Mucosa of gallbladder (tissue), 1 donor: ENCODE results near the gene CACNG4. TPM values are rescaled to one million over a fixed set of nuclear protein-coding genes. Genes with fewer than 3 reads are reported as not detected.

Experiments used
- DNase-seq: peaks from one replicate; pipeline ENCODE4 v3.0.0-alpha.2; 2020; ENCODE audit warnings: low spot score
- total RNA-seq: library from RNA; stranded (reverse); gene quantifications from one replicate; pipeline ENCODE4 v1.2.1, GENCODE V29; 2021
- donor health status: DM: no; HTN: no; CAD: no.

CACNG4 gene
- total RNA-seq, 1 donor from 2014 or later, result not detected

DNA sequence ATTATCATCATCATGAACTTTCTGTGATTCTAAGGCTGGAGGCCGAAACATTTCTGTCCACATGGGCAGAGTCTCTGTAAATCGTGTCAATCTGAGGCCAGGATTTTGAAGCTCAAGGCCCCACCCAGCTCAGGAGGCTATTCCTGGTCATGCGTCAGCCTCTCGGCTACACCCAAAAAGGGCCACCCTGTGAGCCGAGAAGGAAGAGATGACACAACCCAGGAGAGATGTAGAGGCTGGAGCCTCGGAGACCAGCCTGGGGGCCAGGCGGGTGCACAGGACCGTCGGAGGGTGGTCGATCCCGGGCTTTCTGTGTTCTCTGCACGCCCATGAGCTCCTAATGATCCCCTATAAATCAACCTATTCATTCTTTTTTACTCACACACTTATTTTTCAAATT lies 78.8 kb downstream of the CACNG4 start:
- DNase-seq, result no peak

DNA sequence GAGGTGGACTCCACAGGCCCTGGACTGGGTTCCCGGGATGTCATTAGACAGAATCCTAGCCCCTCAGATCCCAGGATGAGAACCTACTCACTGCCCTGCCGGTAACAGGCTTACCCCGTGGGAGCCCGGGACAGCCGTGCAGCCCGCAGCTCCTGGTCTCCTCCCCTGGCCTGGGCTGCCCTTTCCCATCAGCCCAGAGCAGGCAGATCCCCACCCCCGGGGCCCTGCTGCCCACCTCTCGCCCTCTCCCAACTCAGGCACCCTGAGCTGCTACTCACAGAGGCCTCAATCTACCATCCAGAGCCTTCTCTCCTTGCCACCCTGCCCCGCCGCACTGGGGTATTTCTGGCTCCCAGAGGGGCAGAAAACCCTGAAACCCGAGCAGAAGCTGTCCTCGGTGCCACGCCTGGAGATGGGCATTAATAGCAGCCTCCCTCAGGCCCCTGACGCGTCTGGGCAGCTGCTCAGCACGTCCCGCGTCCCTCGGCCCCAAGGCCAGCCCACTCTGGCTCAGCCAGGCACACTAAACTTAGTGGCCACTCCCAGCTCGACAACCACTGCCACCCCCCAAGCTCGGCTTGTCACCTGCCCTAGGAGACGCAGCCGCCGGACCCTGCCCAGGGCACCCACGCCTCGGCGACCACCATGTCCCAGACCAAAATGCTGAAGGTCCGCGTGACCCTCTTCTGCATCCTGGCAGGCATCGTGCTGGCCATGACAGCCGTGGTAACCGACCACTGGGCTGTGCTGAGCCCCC lies 79.7 kb downstream of the CACNG4 start, which contains the start of gene CACNG1:
Gene CACNG1 (plus strand): TSS at position 539 of the 757 bp plus-strand sequence. CDS start 107 bp downstream, at position 646.
- DNase-seq, result no peak

DNA sequence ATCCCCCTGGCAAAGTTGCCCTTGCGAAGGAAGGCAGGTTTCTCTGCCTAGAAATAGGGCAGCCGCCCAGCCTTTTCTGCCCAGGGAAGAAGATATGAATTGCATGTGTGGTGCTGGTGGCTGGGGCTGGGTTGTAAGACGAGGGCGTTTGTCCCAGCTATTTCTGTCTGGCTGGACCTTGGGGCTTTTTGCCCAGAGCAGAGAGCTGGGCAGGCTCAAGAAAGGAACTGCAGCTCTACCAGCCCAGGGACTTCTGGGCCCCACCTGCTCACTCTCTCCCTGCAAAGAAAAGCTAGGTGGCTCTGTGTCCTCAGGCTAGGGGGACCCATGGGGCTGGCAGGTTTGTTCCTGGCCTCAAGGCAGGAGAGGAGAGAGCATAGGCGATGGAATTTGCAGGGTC lies 80.4 kb downstream of the CACNG4 start:
- DNase-seq, result no peak

DNA sequence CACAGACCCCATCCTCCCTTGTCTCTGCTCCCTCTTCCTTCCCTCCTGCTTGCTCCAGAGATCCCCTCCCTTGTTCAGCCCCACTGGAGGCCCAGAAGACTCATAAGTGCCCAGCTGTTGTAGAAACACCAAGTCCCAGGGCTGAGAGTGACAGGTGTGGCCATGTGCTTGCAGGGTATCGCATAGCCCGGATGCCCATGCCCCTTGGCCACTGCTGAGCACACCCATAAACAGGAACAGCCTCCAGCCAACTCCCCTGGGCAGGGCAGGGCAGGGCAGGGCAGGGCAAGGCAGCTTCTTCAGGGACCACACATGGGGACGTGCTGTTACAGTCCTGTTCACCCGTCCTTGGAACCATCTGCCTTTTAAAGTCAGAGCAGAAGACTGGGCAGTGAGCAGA lies 81.9 kb downstream of the CACNG4 start:
- DNase-seq, result no peak

DNA sequence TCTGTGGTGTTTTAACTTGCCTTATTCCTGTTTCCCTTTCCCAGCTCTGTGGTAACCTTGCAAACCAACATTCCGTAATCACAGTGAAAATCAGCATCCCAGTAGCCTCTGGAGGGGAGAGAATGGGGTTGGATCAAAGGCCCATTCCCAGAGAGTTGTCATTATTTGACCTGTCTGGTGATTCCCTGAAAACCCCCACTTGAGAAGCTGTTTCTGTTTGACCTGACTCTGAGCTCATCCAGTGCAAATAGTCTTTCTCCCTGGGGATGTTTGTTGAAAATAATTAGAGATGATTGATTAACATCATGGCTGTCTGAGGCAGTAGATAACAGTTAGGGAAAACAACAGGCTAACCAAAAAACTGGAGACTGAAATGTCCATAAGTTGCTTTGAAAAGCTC lies 82.9 kb downstream of the CACNG4 start:
- no peak for DNase-seq

DNA sequence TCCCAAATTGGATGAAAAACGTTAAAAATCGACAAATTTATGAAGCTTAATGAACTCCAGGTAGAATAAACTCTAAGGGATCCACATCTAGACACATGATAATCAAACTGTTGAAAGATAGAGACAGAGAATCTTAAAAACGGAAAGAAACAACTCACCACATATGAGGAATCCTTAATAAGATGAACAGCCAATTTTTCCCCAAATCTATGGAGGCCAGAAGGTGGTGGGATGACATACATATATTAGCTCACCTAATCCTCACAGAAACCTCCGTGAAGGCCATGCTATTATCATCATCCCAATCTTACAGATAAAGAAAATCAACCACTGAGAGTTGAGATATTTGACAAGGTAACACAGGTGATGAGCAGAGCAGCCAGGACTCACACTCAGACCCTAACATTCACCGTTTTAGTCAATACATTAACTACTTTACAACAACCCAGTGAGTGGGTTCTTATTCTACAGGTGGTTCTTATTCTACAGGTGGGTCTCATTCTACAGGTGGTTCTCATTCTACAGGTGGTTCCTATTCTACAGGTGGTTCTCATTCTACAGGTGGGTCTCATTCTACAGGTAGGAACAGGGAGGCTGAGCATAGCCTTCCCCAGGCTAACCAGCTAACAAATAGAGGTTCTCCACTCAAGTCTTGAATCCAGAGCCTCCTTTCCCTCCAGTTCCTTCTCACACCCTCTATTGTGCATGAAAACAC lies 84.7 kb downstream of the CACNG4 start:
- DNase-seq, result no peak

DNA sequence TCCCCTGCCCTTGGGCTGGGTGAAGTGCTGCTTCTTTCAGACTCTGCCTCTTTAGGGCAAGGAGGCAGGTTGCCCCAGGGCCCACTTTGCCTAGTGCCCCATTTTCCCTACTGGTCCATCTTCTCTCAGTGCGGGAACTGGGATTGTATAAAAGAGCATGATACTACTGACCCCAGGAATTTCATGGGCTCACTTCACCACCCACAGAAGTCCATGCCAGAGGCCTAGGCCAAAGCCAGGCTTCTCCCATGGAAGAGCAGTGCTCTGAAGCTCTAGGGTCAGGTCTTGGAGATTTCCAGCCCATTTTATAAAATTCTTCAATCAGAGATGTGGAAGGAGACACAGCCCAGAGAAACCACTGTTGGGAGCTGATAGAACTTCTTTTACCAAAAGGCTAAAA lies 85.6 kb downstream of the CACNG4 start:
- no peak for DNase-seq

DNA sequence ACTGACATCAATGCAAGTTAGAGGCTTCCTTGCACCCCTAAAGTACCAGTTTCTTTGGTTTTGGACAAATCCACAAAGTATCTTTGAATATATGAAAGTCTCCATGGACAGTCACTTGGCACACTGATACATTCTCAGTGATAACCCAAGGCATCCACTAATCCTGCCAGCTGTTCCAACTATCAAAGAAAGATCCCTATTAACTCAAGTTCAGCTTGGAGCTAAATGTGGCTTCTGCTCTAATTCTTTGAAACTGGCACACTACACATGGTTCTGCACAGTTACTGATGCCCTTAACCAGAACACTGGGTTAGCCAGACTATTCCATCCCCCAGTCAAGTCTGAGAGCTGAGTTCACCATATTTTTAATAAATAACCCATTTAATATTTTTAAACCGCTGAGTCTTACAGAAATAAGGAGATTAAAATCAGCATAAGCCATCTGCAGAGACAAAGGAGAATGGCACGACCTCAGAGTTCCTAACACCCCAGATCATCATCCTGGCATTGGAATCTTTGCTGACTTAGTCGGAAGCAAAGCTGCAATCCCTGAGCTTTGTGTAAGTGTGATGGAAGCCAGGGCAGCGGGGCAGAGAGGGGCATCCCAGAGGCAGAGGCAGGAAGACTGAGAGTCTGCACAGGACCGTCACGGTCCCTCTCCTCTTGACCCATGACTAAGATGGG lies 86.1 kb downstream of the CACNG4 start:
- no peak for DNase-seq

DNA sequence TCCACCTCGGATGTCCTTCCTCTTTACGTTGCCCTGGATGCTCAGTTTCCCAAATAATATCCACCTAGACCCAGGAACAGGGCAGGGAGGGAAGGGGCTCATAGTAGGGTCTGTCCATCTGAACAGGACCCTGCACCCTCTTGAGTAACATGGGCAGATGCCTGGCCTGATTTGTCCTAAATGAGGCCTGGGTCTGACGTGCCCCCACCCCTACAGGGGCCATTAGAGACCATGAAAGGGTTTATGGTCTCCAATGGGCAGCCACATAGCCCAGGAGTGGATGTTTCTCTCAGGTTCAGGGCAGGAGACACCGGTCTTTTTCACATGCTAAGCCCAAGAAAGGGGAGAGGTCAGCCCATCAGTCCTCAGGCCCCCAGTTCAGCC lies 86.6 kb downstream of the CACNG4 start:
- DNase-seq, result no peak

DNA sequence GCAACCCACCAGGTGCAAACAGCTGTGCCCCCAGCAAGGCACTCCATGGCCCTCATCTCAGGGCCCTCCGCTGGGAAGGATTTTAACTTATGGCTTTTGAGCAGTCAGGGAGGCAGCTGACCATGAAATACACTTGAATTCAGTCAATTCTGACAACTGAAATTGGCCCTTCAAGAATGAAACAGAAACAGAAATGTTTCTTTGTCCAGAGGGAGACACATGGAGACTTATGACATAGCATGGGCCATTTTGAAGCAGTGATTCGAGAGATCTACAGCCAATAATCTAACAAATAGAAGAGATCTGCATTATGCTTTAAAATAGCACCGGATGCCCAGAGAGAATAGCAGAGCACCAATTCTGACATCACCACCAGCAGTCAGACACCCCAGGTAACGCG lies 87.3 kb downstream of the CACNG4 start:
- DNase-seq, result no peak

DNA sequence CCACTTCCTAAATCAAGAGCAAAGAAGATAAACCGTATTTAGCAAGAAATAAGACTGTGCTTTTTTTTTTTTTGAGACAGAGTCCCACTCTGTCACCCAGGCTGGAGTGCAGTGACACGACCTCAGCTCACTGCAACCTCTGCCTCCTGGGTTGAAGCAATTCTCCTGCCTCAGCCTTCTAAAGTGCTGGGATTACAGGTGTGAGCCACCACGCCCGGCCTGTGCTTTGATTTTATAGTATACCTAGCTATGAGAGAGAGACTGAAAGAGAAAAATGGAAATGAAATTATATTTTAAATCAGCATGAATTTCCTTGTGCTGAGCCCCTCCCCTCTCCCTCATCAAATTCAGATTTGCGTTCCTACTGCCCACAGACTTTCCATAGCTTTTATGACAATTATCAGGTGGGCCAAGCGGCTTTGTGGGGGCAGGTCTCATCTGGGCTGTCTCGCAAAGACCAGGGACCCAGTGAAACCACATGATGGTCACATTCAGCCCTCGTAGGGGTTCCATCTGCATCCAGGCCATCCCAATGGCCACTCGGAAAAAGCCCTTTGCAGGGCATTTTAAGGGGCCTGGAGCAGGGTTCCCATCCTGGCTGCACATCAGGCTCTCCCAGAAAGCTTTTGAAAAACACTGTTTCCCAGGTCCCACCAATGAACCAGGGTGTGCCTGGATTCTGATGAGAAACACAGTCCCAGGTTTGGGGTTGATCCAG lies 88.4 kb downstream of the CACNG4 start:
- DNase-seq, result no peak

DNA sequence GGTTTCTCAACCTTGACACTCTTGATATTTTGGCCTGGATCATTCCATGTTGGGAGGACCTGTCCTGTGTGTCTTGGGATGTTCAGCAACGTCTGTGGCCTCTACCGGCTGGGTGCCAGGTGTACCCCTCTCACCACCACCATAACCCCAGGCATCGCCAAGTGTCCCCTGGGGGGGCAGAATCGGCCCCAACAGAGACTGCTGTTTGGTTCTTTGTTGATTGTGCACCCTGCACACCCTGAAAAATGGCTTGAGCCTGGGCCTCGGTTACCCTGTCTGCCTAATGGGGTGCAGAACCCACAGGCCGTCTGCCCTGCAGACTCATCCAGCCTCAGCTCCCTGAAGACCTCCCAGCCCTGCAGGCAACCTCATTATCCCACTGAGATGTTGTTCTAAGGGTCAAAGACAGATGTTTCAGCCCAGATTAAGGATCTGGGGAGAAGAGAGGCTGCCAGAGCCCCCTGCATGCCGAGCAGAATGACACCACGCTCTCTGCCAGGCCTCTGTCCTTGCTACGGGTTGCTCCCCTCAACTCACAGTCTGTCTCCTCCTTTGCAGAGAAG lies 89.0 kb downstream of the CACNG4 start:
- DNase-seq, result no peak

DNA sequence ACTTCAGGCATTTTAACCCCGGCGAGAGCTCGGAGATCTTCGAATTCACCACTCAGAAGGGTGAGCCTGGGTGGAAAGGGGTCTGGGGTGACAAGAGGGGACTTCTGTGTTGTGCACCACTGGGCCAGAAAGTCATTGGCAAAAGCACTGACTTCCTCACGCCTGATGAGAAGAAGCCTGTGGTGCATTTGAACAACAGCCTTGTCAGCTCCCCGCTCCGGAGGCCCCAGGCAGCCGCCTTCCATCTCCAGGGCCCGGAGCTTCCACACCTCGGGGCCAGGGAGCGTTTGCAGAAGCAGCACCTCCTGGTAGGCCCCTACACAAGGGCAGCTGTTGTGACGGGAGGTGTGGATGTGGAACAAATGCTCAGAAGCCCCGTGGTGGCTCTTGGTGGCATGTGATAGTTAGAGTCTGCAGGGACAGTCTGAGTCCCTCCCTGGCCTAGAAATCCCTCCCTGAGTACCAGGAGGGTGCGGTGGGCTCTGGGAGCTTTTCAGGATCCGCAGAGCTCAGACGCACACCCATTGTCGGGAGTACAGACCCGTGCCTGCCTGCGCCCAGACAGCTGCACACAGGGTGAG lies 89.6 kb downstream of the CACNG4 start:
- no peak for DNase-seq

DNA sequence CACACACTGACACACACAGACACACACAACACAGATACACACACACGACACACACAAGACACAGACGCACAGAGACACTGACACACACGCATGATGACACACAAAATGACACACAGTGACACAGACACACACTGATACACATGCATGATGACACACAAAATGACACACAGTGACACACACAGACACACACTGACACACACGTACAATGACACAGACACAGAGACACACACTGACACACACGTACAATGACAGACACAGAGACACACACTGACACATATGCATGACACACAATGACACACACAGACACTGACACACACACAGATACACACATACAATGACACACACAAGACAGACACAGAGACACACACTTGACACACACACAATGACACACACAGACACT lies 90.1 kb downstream of the CACNG4 start:
- no peak for DNase-seq

DNA sequence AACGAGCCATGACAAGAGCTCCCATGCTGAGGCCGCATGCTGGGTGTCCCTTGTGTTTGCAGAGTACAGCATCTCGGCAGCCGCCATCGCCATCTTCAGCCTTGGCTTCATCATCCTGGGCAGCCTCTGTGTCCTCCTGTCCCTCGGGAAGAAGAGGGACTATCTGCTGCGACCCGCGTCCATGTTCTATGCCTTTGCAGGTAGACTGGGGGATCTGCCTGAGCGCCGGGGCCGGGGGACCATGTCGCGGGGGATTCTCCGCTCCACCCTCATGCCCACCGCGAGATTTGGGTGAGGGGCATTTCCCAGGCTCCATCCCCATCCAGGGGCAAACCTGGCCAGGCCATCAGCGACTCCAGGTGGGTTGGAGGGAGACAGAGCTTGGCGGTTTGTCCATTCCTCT lies 90.5 kb downstream of the CACNG4 start:
- no peak for DNase-seq

DNA sequence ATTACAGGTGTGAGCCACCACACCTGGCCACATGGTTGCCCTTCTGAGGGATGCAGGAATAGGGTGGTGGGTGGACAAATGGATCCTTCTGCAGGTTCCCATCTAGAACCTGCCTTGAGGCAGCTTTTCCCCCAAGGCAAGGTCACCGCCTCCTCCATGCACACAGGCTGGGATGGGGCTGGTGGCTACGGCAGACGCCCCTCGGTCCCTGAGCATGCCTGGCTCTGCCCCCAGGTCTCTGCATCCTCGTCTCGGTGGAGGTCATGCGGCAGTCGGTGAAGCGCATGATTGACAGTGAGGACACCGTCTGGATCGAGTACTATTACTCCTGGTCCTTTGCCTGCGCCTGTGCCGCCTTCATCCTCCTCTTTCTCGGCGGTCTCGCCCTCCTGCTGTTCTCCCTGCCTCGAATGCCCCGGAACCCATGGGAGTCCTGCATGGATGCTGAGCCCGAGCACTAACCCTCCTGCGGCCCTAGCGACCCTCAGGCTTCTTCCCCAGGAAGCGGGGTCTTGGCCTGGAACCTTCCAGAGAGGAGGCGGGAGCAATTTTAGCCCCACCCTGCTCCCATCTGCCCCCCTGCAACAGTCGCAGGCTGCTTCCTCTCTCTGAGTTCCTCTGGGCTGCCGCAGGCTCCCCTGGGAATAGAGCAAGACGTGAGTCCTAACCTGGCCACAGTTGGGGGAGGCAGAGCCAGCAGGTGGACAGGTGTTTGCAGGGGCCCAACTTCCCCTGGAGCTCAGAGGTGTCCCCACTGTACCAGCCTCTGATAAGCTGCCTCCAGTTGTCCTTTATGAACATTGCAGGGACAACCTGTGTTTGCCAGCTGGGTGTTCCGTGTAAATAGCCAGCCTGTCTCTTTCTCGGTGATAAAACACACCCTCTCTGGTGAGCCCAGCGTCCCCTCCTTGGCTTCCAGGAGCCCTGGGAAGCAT lies 91.6 kb downstream of the CACNG4 start:
- DNase-seq, result no peak

DNA sequence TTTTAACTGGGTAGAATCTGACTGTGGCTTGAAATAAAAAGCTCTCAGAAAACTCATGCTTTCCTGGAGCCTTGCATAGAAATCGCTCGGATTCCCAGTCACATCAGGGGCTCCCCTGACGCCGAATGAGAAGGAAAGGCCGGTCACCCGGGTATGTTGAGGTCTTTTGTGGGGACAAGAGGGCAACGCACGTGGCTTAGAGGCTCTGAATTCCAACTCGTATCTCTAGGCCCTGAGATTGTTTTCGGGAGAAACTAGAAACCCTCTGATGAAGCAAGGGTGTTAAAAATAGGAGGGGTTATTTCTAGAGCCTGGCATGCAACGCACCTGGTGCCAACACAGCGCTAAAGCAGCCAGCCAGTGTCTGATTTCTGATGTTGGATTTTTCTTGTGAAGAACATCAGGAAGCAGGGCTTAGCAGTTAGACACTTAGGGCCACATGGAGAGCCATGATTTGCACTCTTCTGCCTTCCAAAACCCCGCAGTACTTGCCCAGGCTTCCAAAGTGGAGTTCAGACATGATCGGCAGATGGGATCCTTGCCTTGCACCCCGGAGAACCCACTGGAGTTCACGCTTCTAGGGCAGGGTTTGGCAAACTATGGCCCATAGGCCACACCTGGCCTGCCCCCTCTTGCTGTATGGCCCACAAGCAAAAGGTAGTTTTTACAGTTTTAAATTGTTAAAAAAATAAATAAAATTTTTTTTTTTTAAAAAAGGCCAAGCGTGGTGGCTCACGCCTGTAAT lies 92.4 kb downstream of the CACNG4 start:
- no peak for DNase-seq

DNA sequence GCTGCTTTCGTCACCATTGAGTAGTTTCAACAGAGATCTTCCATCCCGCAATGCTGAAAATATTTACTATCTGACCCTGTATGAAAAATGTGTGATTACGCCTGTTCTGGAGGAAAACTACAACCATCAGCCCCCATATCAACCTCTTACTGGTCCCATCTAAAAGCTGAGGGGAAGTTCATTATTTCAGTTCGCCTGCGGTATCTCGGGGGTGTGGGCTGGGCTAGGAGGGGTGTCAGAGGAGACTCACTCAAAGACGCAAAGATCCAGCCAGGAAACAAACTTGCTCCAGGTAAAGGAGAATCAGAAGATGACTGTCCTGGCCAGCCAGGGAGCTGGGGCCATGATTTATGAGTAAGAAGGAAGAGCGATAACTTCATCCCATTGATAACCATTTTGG lies 93.5 kb downstream of the CACNG4 start:
- DNase-seq, result no peak

DNA sequence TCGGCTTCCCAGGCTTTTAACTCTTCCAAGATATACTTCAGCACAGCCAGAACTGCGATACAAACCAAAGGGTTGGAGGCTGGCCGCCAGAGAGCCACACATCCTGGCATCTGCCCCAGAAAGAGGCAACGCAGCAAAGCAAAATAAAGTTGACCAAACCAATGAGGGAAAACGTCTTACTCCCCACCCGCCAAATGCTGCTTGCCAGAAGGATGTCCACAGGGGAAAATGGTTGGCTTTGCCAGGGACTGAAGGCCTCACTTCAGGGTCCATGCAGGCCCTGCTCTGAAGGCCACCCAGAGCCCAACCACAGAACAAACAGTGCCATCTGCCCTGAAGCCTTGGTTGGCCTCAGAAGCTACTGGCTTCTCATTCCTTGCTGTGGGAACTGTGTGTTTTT lies 94.9 kb downstream of the CACNG4 start:
- no peak for DNase-seq

DNA sequence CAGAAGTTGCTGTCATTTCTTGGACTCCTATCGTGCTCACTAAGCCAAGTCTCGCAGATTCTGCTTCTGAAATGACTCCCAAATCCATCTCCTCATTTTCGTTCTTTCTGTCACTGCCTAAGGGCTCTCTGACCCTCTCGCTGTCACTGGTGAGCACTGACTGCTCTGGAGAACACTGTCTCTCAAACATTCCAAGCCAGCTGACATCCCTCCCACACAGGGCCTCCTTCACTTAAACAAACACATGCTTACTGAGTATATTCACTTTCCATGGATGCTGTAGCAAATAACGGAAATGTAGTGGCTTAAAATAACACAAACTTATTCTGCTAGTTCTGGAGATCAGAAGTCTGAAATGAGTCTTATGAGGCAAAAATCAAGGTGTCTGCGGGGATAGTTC lies 98.6 kb downstream of the CACNG4 start:
- DNase-seq, result no peak
